GM18517 (cell line): ENCODE data around the gene SMCHD1.
"Not testable (repeated sequence)": the region's sequence is repeated elsewhere in the genome, so short reads cannot be mapped to it uniquely, and the experiment has no call there.

Experiments
- ATAC-seq: cut with Tn5 transposase; IDR thresholded peaks from one replicate; pipeline ENCODE4 v1.9.1; 2021; ENCODE audit warnings: mild to moderate bottlenecking, moderate library complexity; ENCODE audit not compliant: unreplicated experiment

The SMCHD1 gene

GRCh38 chr18:2811416-2811815, 155.9 kb downstream of the SMCHD1 start:
- no peak for ATAC-seq

- no peak for ATAC-seq
Observed at GRCh38 chr18:2814928-2815327, 159.4 kb downstream of the SMCHD1 start.

DNA sequence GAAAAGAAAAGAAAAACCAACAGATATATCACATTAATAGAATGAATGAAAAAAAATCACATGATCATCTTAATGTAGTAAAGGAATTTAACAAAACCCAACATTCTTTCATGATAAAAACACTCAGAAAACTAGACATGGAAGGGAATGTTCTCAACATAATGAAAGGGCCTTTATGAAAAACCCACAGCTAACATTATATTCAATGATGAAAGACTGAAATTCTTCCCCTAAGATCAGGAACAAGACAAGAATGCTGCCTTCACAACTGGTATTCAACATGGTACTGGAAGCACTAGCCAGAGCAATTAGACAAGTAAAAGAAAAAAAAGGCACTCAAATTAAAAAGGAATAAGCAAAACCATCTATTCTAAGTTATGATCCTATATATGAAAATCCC, 162.8 kb downstream of the SMCHD1 start:
- no peak for ATAC-seq

- ATAC-seq = no peak
Observed at GRCh38 chr18:2821695-2822094, 166.2 kb downstream of the SMCHD1 start.

- ATAC-seq = no peak
Observed at GRCh38 chr18:2822213-2822921, 166.8 kb downstream of the SMCHD1 start.

DNA sequence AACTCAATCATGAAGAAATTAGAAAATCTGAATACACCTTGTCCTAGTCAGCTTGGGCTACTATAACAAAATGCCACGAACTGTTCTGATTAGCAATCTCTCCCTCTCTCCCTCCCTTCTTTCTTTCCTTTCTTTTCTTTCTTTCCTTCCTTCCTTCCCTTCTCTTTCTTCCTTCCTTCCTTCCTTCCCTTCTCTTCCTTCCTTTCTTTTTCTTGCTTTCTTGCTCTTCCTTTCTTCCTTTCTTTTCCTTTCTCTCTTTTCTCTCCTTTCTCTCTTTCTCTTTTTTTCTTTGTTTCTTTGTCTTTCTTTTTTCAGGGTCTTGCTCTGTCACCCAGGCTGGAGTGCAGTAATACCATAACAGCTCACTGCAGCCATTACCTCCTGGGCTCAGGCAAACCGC, 167.7 kb downstream of the SMCHD1 start:
- no peak for ATAC-seq

- no peak for ATAC-seq
Observed at GRCh38 chr18:2823966-2824365, 168.4 kb downstream of the SMCHD1 start.

- no peak for ATAC-seq
Observed at GRCh38 chr18:2824865-2825264, 169.3 kb downstream of the SMCHD1 start.

DNA sequence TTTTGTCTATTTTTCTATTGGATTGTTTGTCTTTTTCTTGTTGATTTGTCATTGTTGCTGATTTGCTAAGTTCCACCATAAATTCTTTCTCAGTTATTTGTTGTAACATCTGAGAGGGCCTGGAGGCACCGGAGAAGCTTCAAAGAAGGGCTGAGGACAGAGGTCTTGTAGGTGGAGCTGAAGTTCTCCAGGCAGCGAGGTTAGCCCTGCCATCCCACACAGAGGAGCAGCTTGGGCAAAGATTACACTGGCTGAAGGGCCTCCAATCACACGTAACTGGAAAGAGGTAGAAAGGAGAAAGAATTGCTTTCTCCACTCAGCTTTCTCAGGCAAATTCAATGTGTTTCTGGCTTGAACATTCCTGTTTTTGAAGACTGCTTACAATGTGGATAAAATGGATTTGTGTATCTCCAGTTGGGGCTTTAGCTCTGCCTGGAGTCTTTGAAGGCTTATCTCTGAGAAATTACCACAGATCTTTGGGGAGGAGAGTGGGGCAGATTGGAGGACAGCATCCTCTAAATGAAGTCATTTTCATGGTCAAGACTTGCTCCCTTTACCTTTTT, 170.2 kb downstream of the SMCHD1 start:
- ATAC-seq = no peak

DNA sequence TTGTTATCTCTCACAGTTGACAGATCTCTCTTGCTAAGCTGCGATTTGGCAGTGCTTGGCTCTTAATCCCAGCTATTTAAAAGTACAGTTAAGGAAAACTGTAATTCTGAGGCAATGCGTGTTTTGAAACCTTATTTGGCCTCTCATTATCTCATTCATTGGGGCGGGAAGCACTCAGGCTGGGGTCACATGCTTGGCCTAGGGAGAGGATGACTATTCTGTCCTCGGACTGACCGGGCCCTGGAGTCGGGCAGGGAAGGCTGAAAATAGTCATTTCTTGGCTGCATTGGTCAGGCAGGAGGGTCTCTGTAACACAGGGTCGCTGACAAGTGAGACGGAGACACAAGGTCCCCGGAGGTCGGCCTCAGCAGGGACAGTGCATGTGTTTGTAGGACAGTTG, 171.1 kb downstream of the SMCHD1 start:
- ATAC-seq = no peak

DNA sequence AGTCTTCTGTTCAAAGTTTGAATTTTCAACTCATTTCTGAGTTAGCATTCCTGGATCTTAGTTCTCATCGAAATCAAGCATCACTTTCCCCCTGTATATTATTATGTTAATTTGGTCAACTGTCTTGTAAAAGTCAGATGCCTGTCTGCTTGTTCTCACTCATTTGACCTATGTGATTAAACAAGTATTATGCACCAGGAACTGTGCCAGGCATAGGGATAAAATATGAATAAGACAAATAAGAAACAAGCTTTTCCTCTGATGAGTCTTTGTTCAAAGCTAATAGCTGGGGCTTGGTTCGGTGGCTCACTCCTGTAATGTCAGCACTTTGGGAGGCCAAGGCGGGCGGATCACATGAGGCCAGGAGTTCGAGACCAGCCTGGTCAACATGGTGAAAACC, 171.5 kb downstream of the SMCHD1 start:
- ATAC-seq = no peak

DNA sequence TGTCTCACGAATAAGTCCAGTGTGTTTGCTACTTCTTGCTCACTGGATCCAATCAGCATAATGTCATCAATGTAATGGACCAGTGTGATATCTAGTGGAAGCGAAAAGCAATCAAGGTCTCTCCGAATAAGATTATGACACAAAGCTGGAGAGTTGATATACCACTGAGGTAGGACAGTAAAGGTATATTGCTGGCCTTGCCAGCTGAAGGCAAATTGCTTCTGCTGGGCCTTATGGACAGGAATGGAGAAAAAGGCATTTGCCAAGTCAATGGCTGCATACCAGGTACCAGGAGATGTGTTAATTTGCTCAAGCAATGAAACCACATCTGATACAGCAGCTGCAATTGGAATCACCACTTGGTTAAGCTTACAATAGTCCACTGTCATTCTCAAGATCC, 180.6 kb downstream of the SMCHD1 start:
- ATAC-seq = not testable (repeated sequence)

- ATAC-seq = not testable (repeated sequence)
Observed at GRCh38 chr18:2837290-2837689, 181.8 kb downstream of the SMCHD1 start.

- ATAC-seq = no peak
Observed at GRCh38 chr18:2839202-2839601, 183.7 kb downstream of the SMCHD1 start.

DNA sequence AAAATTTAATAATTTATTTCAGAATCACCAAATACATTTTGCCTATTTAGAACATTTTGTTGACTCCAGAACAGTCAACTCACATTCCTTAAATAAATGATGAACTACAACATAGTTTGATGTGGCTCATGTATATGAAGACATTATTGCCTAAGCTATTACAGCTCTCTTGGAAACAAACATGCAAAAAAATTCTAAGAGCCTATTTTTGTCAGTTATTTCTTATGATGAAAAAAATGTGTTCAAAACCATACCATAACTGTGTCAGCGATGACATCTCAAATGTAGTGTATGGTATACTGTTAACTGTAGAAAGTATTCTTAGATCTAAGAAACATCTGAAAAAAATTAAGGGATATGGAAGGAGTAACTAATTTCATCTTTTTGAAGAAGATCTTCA, 185.0 kb downstream of the SMCHD1 start:
- no peak for ATAC-seq

DNA sequence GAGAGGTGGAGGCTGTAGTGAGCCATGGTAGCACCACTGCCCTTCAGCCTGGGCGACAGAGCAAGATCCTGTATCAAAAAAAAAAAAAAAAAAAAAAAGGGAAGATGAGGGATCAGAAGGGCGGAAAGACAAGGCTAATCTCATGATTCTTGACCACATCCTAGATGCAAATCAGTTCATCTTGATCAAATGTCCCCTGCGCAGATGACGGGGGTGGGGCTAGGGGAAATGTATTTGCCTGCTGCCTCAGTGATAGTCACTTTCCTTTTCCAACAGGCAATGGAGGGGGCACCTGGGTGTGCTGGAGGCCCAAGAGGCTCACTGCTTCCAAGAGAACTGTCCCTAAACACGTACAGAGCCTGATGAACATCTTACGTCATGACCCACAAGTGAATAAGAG, 187.6 kb downstream of the SMCHD1 start:
- no peak for ATAC-seq

DNA sequence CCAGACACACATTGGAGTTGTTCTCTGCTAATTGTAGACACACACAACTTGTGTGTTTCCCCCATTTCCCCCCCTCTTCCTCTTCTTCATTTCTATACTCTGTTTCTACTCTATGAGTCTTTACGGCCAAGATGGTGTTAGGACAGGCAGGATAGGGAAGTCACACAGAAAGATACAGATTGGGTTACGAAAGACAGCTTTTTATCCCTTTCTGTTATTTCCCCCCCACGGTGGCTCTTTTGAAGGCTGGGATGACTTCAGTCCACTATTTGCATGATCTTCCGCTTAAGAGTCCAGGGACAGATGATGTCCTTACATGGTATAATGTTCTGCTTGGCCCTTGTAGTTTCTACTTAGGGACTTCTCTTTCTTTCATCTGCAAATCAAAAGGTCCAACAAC, 189.6 kb downstream of the SMCHD1 start:
- no peak for ATAC-seq

DNA sequence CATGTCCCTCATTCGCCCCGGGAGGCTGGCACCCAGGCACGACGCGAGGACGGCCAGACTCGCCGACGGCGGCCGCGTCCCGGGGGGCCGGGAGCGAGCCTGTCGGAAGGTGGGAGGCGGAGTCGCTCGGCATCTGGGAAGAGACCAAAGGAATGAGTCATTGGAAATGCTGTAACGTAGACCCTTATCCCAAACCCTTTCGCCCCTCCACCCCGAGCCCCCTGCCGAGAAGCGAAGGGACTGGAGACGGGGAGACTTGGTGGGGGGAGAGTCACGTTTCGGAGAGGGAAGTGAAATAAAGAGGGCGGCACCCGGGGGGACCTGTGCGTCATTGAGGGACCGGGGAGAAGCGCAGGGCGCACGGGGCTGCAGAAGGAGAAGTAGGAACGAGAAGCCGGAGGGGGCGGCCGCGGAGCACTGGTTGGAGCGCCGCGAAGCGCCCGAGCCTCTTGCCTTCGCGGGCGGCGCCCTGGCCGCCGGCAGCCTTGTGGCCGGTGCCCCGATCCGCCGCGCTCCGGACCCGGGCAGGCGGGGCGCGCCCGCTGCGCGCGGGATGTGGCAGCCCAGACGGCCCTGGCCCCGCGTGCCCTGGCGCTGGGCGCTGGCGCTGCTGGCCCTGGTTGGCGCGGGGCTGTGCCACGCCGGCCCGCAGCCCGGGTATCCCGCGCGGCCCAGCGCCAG, 191.2 kb downstream of the SMCHD1 start, which contains the start of gene EMILIN2:
Gene EMILIN2, plus strand, starts transcription at position 371 of the 681 bp plus-strand sequence. Its CDS starts 183 bp downstream, at position 554.
- no peak for ATAC-seq

DNA sequence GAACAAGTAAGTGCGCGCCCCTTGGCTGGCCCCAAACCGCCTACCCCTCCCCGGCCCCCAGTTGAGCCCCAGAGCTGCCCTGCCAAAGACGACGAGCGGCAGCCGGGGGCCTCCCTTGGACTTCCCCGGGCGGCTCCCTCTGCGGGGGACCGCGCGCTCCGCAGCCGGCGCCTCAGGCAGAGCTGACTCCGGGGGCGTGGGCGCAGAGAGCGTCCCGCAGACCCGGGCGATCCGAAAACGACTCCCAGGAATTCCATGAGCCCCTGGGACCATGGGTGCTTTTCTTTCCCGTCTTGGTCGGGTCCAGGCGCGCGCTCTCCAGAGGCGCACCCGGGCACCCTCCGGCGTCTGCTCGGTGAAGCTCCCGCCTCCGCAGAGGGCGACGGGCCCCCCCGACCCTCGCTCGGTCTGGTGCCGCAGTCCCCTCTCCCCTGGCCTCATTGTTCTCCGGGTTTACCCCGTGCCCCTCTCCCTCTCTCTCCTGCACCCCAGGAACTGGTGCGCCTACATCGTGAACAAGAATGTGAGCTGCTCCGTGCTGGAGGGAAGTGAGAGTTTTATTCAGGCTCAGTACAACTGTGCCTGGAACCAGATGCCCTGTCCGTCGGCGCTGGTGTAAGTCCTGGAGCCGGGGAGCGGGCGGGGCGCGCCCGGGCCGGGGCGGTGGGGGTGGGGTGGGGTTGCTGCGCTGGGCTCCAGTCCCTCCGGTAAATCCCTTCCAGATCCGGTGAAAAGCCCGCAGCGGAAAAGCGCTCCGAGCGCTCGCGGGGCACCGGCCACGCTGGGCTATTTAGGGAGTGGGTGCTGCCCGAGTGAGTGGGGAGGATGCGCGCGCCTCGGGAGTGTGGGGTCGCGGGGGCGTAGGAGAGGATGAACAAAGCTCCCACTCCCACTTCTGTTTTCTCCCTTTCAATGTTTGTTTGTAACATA, 192.1 kb downstream of the SMCHD1 start:
- no peak for ATAC-seq

GRCh38 chr18:2848247-2849246, 193.0 kb downstream of the SMCHD1 start:
- ATAC-seq = no peak
